ENCODE measurements around the gene FRYL.
"Not testable (repeated sequence)": the region's sequence is repeated elsewhere in the genome, so short reads cannot be mapped to it uniquely, and the experiment has no call there.

The FRYL gene

DNA sequence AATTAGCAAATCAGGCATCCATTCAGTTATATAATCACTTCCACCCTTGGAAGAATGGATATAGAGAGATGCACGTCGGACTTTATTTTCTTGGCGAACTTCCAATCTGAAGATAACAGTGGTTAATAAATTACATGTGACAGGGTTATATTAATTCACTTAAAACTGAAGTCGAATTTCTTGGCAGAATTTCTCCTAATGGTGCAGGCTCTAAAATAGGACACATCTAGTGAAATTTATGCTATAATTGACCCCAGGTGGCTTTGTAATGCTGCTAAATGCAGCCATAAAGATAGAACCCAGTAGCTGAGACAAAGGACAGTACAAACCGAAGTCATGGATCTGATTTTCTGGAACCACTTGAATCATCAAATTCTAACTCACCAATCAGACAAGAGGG lies 317.7 kb downstream of the FRYL start:
- H3K27ac ChIP-seq (replicated peaks), result no peak overlapping the region
- no peak for DNase-seq (ENCODE audit: low read depth in 1 of 2, low spot score in 1 of 2)
- H3K4me3 ChIP-seq (replicated peaks; ENCODE audit: insufficient read depth, low read length), result no peak overlapping the region
- H3K27me3 ChIP-seq (ENCODE audit: insufficient read depth, poor library complexity, severe bottlenecking), result no peaks in the 10 kb centered on the region
- TF ChIP-seq, protein P1, sequence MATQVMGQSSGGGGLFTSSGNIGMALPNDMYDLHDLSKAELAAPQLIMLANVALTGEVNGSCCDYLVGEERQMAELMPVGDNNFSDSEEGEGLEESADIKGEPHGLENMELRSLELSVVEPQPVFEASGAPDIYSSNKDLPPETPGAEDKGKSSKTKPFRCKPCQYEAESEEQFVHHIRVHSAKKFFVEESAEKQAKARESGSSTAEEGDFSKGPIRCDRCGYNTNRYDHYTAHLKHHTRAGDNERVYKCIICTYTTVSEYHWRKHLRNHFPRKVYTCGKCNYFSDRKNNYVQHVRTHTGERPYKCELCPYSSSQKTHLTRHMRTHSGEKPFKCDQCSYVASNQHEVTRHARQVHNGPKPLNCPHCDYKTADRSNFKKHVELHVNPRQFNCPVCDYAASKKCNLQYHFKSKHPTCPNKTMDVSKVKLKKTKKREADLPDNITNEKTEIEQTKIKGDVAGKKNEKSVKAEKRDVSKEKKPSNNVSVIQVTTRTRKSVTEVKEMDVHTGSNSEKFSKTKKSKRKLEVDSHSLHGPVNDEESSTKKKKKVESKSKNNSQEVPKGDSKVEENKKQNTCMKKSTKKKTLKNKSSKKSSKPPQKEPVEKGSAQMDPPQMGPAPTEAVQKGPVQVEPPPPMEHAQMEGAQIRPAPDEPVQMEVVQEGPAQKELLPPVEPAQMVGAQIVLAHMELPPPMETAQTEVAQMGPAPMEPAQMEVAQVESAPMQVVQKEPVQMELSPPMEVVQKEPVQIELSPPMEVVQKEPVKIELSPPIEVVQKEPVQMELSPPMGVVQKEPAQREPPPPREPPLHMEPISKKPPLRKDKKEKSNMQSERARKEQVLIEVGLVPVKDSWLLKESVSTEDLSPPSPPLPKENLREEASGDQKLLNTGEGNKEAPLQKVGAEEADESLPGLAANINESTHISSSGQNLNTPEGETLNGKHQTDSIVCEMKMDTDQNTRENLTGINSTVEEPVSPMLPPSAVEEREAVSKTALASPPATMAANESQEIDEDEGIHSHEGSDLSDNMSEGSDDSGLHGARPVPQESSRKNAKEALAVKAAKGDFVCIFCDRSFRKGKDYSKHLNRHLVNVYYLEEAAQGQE (IDR thresholded peaks at IDR 0.05; ENCODE audit: insufficient replicate concordance, low read depth), result no peak
- no peak for TF ChIP-seq POLR2AphosphoS5 (IDR thresholded peaks at IDR 0.05; ENCODE audit: low read depth)
- TF ChIP-seq, protein P2, sequence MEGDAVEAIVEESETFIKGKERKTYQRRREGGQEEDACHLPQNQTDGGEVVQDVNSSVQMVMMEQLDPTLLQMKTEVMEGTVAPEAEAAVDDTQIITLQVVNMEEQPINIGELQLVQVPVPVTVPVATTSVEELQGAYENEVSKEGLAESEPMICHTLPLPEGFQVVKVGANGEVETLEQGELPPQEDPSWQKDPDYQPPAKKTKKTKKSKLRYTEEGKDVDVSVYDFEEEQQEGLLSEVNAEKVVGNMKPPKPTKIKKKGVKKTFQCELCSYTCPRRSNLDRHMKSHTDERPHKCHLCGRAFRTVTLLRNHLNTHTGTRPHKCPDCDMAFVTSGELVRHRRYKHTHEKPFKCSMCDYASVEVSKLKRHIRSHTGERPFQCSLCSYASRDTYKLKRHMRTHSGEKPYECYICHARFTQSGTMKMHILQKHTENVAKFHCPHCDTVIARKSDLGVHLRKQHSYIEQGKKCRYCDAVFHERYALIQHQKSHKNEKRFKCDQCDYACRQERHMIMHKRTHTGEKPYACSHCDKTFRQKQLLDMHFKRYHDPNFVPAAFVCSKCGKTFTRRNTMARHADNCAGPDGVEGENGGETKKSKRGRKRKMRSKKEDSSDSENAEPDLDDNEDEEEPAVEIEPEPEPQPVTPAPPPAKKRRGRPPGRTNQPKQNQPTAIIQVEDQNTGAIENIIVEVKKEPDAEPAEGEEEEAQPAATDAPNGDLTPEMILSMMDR (IDR thresholded peaks at IDR 0.05; ENCODE audit: insufficient read depth, low read length), result no peak
- TF ChIP-seq GABPA (IDR thresholded peaks at IDR 0.05; ENCODE audit: low read depth), result no peak
- TF ChIP-seq SPI1 (IDR thresholded peaks at IDR 0.05; ENCODE audit: borderline replicate concordance, low read depth), result no peak

- TF ChIP-seq, protein P1 (IDR thresholded peaks at IDR 0.05; ENCODE audit: insufficient replicate concordance, low read depth), result no peak
- TF ChIP-seq GABPA (IDR thresholded peaks at IDR 0.05; ENCODE audit: low read depth), result no peak
- TF ChIP-seq SPI1 (IDR thresholded peaks at IDR 0.05; ENCODE audit: borderline replicate concordance, low read depth), result no peak
- TF ChIP-seq POLR2AphosphoS5 (IDR thresholded peaks at IDR 0.05; ENCODE audit: low read depth), result no peak
- TF ChIP-seq, protein P2 (IDR thresholded peaks at IDR 0.05; ENCODE audit: insufficient read depth, low read length), result no peak
- Histone ChIP-seq H3K4me3 (replicated peaks; ENCODE audit: insufficient read depth, low read length) (no peak overlapping the region), H3K27ac (replicated peaks) (no peak overlapping the region), H3K27me3 (ENCODE audit: insufficient read depth, poor library complexity, severe bottlenecking) (no peaks in the 10 kb centered on the region)
- no peak for DNase-seq (ENCODE audit: low read depth in 1 of 2, low spot score in 1 of 2)
Measured at GRCh38 chr4:48461000-48461399, 319.1 kb downstream of the FRYL start.

- TF ChIP-seq SPI1 (IDR thresholded peaks at IDR 0.05; ENCODE audit: borderline replicate concordance, low read depth), result no peak
- TF ChIP-seq, protein P1 (IDR thresholded peaks at IDR 0.05; ENCODE audit: insufficient replicate concordance, low read depth), result no peak
- no peak for TF ChIP-seq POLR2AphosphoS5 (IDR thresholded peaks at IDR 0.05; ENCODE audit: low read depth)
- no peak for TF ChIP-seq GABPA (IDR thresholded peaks at IDR 0.05; ENCODE audit: low read depth)
- TF ChIP-seq, protein P2 (IDR thresholded peaks at IDR 0.05; ENCODE audit: insufficient read depth, low read length), result no peak
- H3K27me3 ChIP-seq (ENCODE audit: insufficient read depth, poor library complexity, severe bottlenecking), result no peaks in the 10 kb centered on the region
Measured at GRCh38 chr4:48454591-48454990, 325.5 kb downstream of the FRYL start.

DNA sequence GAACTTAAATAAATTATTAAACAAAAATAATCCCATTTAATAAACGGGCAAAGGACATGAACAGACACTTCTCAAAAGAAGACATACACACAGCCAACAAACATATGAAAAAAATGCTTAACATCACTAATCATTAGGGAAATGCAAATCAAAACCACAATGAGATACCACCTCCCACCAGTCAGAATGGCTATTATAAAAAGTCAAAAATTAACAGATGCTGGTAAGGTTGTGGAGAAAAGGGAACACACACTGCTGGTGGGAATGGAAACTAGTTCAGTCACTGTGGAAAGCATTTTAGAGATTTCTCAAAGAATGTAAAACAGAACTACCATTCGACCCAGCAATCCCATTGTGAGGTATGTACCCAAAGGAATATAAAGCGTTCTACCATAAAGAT lies 328.4 kb downstream of the FRYL start:
- H3K27ac ChIP-seq (replicated peaks); DNase-seq (ENCODE audit: low read depth in 1 of 2, low spot score in 1 of 2); H3K4me3 ChIP-seq (replicated peaks; ENCODE audit: insufficient read depth, low read length): not testable (repeated sequence)

More at GRCh38 chr4:48454591-48454990, 325.5 kb downstream of the FRYL start:
- H3K27ac ChIP-seq (replicated peaks), result no peak overlapping the region
- DNase-seq (ENCODE audit: low read depth in 1 of 2, low spot score in 1 of 2), result no peak
- no peak overlapping the region for H3K4me3 ChIP-seq (replicated peaks; ENCODE audit: insufficient read depth, low read length)

More for the DNA sequence above, 328.4 kb downstream of the FRYL start:
- H3K27me3 ChIP-seq (ENCODE audit: insufficient read depth, poor library complexity, severe bottlenecking), result not testable (repeated sequence)
